Endothelial cell of umbilical vein (primary cell): ENCODE data around the gene OR4C45. TPM values are rescaled to one million over a fixed set of nuclear protein-coding genes. Genes with fewer than 3 reads are reported as not detected.

ENCODE experiments used
- Bru-seq: library from RNA; stranded (reverse); fragments of 400-500 nt; gene quantifications from one replicate; lab custom pipeline; 2021; lab: Mats Ljungman, UMichigan
- BruChase-seq, 2 experiments: library from RNA; stranded (reverse); fragments of 400-500 nt; gene quantifications; one replicate each; lab custom pipeline; 2021; lab: Mats Ljungman, UMichigan
- BruUV-seq: library from RNA; stranded (reverse); fragments of 400-500 nt; replicated peaks from 2 replicates; lab custom pipeline; 2021; lab: Mats Ljungman, UMichigan
- CTCF ChIA-PET: fragments of 300-600, 350-600 bp; sonication (Branson Sonifier 250); formaldehyde crosslinking; loops from one replicate; lab custom pipeline; 2021; ENCODE audit warnings: antibody characterized with exemption, inconsistent platforms; lab: Charles Lee
- POLR2A ChIA-PET: fragments of 300-600, 350-600 bp; sonication (Branson Sonifier 250); formaldehyde crosslinking; loops from one replicate; lab custom pipeline; 2021; ENCODE audit warnings: antibody characterized with exemption, inconsistent platforms; lab: Charles Lee
- DNase-seq: peaks from one replicate; pipeline ENCODE4 v3.0.0-alpha.2; 2011; ENCODE audit warnings: low read depth, low spot score
- FAIRE-seq: peaks from 2 replicates; lab custom pipeline; 2011; peaks lifted over from hg19 to GRCh38; lab: Jason Lieb, UNC
- H2AFZ ChIP-seq: 2 replicates; pipeline ENCODE4 v1.6.0; 2012; ENCODE audit warnings: low read depth, low read length, control low read depth, inconsistent platforms
- H3K27ac ChIP-seq: 2 replicates; pipeline ENCODE4 v1.5.1; 2011; ENCODE audit warnings: low read depth, mild to moderate bottlenecking, control low read depth, low read length, moderate library complexity; ENCODE audit not compliant: insufficient read depth
- H3K27me3 ChIP-seq, 2 experiments: 2 replicates each; pipeline versions ENCODE4 v1.6.0 to v1.6.1; 2011; ENCODE audit warnings: low read length in 2 of 2, mixed read lengths in 1 of 2; ENCODE audit not compliant: control insufficient read depth in 2 of 2, insufficient read depth in 2 of 2
- H3K36me3 ChIP-seq, 2 experiments: 2 replicates in 1 of 2; 3 replicates in 1 of 2; pipeline ENCODE4 v1.5.1; 2011; ENCODE audit warnings: low read length in 2 of 2, mild to moderate bottlenecking in 1 of 2, moderate library complexity in 1 of 2; ENCODE audit not compliant: control insufficient read depth in 2 of 2, insufficient read depth in 2 of 2; ENCODE audit errors: extremely low read depth in 1 of 2
- H3K4me1 ChIP-seq: 3 replicates; pipeline ENCODE4 v1.5.1; 2011; ENCODE audit warnings: mild to moderate bottlenecking, low read length; ENCODE audit not compliant: control insufficient read depth, insufficient read depth; ENCODE audit errors: extremely low read depth
- H3K4me2 ChIP-seq: 2 replicates; pipeline ENCODE4 v1.6.1; 2011; ENCODE audit warnings: low read length, control low read depth, mixed read lengths; ENCODE audit not compliant: insufficient read depth
- H3K4me3 ChIP-seq, 3 experiments: fragments of 200-600 bp in 1 of 3; sonication (generic), shearing (Covaris generic) in 1 of 3; replicated peaks in 1 of 3; 2 replicates each; pipeline ENCODE4 v1.5.1; 2011 to 2016; ENCODE audit warnings: control low read depth in 3 of 3, low read length in 3 of 3, mild to moderate bottlenecking in 2 of 3, inconsistent platforms in 1 of 3, low read depth in 1 of 3, moderate library complexity in 1 of 3; ENCODE audit not compliant: insufficient read depth in 1 of 3
- H3K79me2 ChIP-seq: 2 replicates; pipeline ENCODE4 v1.6.0; 2012; ENCODE audit warnings: low read length, inconsistent platforms; ENCODE audit not compliant: control insufficient read depth, insufficient read depth
- H3K9ac ChIP-seq: replicated peaks from 2 replicates; pipeline ENCODE3; 2011; ENCODE audit warnings: low read length, control low read depth; ENCODE audit not compliant: insufficient read depth; ENCODE audit errors: extremely low read depth
- H3K9me1 ChIP-seq: replicated peaks from 3 replicates; pipeline ENCODE4 v1.6.0; 2011; ENCODE audit warnings: mild to moderate bottlenecking, low read length; ENCODE audit not compliant: control insufficient read depth, insufficient read depth; ENCODE audit errors: extremely low read depth
- H3K9me3 ChIP-seq: replicated peaks from 2 replicates; pipeline ENCODE4 v1.5.1; 2012; ENCODE audit warnings: low read length, inconsistent platforms; ENCODE audit not compliant: control insufficient read depth, insufficient read depth
- H4K20me1 ChIP-seq: replicated peaks from 2 replicates; pipeline ENCODE3; 2011; ENCODE audit warnings: mild to moderate bottlenecking, low read length; ENCODE audit not compliant: control insufficient read depth, insufficient read depth; ENCODE audit errors: extremely low read depth
- EZH2 ChIP-seq: IDR thresholded peaks from 2 replicates; pipeline ENCODE4 v1.6.1; 2012; ENCODE audit warnings: borderline replicate concordance, low read depth, mild to moderate bottlenecking, moderate library complexity, low read length, inconsistent platforms; ENCODE audit not compliant: severe bottlenecking
- GATA2 ChIP-seq: IDR thresholded peaks from 2 replicates; pipeline ENCODE4 v1.7.0; 2011; ENCODE audit warnings: low read depth, mild to moderate bottlenecking, moderate library complexity, mixed read lengths, low read length; ENCODE audit not compliant: insufficient read length, insufficient read depth
- dilution Hi-C: fragments of 300-500 bp; cut with MboI; formaldehyde crosslinking; loops from one replicate; pipeline ENCODE4 v1.15.0; 2019; ENCODE audit warnings: low sequenced_read_pairs; ENCODE audit not compliant: extremely low pct_ligation_motif_present
- intact Hi-C: fragments of 100-400 bp; cut with micrococcal nuclease; formaldehyde crosslinking; loops from one replicate; pipeline ENCODE4 v1.10.0; 2022
- long read RNA-seq: library from polyadenylated mRNA; stranded (forward); transcript quantifications from one replicate; pipeline ENCODE4 v2.0.0, GENCODE V29; 2021
- polyA minus RNA-seq, 3 experiments: library from RNA; depleted of rRNA, polyadenylated mRNA; stranded (reverse); fragments of >200 nt; gene quantifications; 1 replicate in 1 of 3; 2 replicates in 2 of 3; pipeline ENCODE4 v1.2.3, GENCODE V29; 2011
- polyA plus RNA-seq, 4 experiments: library from polyadenylated mRNA; depleted of rRNA in 3 of 4; stranded (reverse) in 3 of 4; unstranded in 1 of 4; fragments of >200 nt; gene quantifications; 2 replicates each; pipeline versions ENCODE4 v1.2.1 to v1.2.3, GENCODE V29; 2011 to 2012; ENCODE audit warnings: missing spikeins in 1 of 4
- total RNA-seq: library from RNA; stranded (reverse); gene quantifications from 2 replicates; pipeline ENCODE4 v1.2.3, GENCODE V29; 2021
- TF ChIP-seq, protein P1 (sequence below), 2 donors: IDR thresholded peaks; 1 replicate in 1 of 2; 2 replicates in 1 of 2; pipeline ENCODE4 v1.5.1; 2011; ENCODE audit warnings: low read length in 2 of 2, mild to moderate bottlenecking in 2 of 2, moderate library complexity in 2 of 2, control low read depth in 1 of 2, inconsistent platforms in 1 of 2, low read depth in 1 of 2; ENCODE audit not compliant: insufficient read depth in 1 of 2; ENCODE audit errors: extremely low read depth in 1 of 2

OR4C45 gene
- total RNA-seq (not detected in 2 replicates), polyA plus RNA-seq (not detected in 2 replicates), polyA minus RNA-seq (not detected in 2 replicates), Bru-seq, nascent RNA (not detected), BruChase-seq, experiment 1, labeled RNA remaining after a 6-hour chase (not detected), BruChase-seq, experiment 2, labeled RNA remaining after a 2-hour chase (not detected)
- not detected in 2 replicates for polyA plus RNA-seq (2011; cell fraction: cytosol; rRNA removed)
- not detected in 2 replicates for polyA plus RNA-seq (2011; cell fraction: nucleus; rRNA removed)
- polyA plus RNA-seq (2012), result not detected in 2 replicates
- polyA minus RNA-seq (2011; cell fraction: cytosol; rRNA and poly(A)+ RNA removed), result not detected
- not detected in 2 replicates for polyA minus RNA-seq (2011; cell fraction: nucleus; rRNA and poly(A)+ RNA removed)
- long read RNA-seq, result 0 reads

DNA sequence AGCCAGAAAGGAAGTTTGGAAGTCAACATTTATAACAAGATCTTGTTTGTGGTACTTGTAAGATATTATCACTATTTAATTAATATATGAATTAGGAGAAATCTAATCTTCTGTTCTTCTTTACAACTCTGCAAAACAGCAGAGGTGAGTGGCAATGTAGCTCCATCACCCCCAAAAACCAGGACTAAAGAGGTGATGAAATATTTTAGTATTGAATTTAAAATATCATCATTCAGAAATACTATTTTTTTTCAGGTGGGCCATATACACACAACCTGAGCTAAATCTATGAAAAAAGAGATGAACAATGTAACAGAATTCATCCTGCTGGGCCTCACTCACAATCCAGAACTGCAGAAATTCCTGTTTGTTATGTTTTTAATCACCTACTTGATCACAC lies at the start of gene OR4C45:
Gene OR4C45 (plus strand): TSS at position 301 of the 400 bp plus-strand sequence.
- POLR2A ChIA-PET, result no interaction called here
- Histone ChIP-seq H4K20me1 (no peaks in the 10 kb centered on the region), H3K36me3 (no peaks in the 10 kb centered on the region), H3K9ac (no peak within 1 kb of the TSS), H3K4me2 (no peak within 1 kb of the TSS), H3K9me1 (no peaks in the 10 kb centered on the region), H3K4me1 (no peaks in the 10 kb centered on the region), H3K27ac (no peak within 1 kb of the TSS), H3K27me3 (no peaks in the 10 kb centered on the region), H3K79me2 (no peaks in the 10 kb centered on the region), H3K9me3 (peaks cover 2% of the 10 kb centered on the region), H2AFZ (no peak within 1 kb of the TSS), H3K4me3 (no peak within 1 kb of the TSS)
- dilution Hi-C loops, result no loop called here
- DNase-seq, result no peak
- BruUV-seq, result no TSS peak
- intact Hi-C loops, result no loop called here
- no peak for FAIRE-seq
- no peak for TF ChIP-seq GATA2
- CTCF ChIA-PET, result no interaction called here

DNA sequence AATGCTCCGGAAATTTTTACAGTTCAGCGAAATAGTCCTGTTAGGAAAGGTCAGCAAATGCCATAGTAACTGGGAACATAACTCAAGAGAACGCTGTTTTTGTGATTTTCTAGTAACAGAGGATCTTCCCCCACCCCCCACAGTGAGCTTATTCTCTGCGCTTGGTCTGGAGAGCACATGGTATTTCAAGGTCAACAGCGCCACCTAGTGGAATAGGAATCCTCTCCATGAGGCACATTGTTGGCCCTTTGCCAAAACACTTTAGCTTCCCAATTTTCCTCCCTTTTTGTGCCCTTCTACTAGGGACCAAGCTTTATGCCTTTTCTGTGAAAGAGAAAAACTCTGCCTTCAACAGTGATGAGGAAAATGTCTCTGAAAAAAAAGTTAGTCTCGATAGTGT lies 37.1 kb upstream of the OR4C45 start:
- Histone ChIP-seq H3K27me3 (no peaks in the 10 kb centered on the region), H4K20me1 (no peaks in the 10 kb centered on the region), H3K79me2 (no peaks in the 10 kb centered on the region), H3K9me1 (no peaks in the 10 kb centered on the region), H3K36me3 (no peaks in the 10 kb centered on the region), H3K4me1 (no peaks in the 10 kb centered on the region), H3K4me3 (no peak overlapping the region), H3K4me2 (no peak overlapping the region), H2AFZ (no peak overlapping the region), H3K27ac (no peak overlapping the region), H3K9me3 (no peaks in the 10 kb centered on the region), H3K9ac (no peak overlapping the region)
- dilution Hi-C loops, result no loop called here
- CTCF ChIA-PET, result interaction anchor here (0.7 to 1.1 kb wide), 4 partner anchors 1688 to 1879 kb away, joined by 3 to 12 read pairs (median 10); no protein-coding TSS in a partner anchor
- TF ChIP-seq, protein P1, sequence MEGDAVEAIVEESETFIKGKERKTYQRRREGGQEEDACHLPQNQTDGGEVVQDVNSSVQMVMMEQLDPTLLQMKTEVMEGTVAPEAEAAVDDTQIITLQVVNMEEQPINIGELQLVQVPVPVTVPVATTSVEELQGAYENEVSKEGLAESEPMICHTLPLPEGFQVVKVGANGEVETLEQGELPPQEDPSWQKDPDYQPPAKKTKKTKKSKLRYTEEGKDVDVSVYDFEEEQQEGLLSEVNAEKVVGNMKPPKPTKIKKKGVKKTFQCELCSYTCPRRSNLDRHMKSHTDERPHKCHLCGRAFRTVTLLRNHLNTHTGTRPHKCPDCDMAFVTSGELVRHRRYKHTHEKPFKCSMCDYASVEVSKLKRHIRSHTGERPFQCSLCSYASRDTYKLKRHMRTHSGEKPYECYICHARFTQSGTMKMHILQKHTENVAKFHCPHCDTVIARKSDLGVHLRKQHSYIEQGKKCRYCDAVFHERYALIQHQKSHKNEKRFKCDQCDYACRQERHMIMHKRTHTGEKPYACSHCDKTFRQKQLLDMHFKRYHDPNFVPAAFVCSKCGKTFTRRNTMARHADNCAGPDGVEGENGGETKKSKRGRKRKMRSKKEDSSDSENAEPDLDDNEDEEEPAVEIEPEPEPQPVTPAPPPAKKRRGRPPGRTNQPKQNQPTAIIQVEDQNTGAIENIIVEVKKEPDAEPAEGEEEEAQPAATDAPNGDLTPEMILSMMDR (IDR thresholded peaks at IDR 0.05; ENCODE audit: extremely low read depth in 1 of 2, insufficient read depth in 1 of 2, low read depth in 1 of 2, low read length in 2 of 2), result peak; percentile 38 to 48
- no peak for TF ChIP-seq EZH2
- BruUV-seq, result no TSS peak
- DNase-seq (peak; percentile 6), FAIRE-seq (no peak)
- intact Hi-C loops, result loop anchor here (2.0 to 5.0 kb wide), 2 partner anchors 763 to 1689 kb away; partner anchors contain the start of gene OR4S1
- POLR2A ChIA-PET, result no interaction called here
